Nephron progenitor cell (in vitro differentiated cells): ENCODE results near the gene NECAB2.

Source experiments
- DNase-seq: peaks from one replicate; pipeline ENCODE4 v3.0.0; 2021
- H3K27ac Mint-ChIP-seq: 2 replicates; pipeline ENCODE4 v1.8.0; 2021; ENCODE audit warnings: mild to moderate bottlenecking, moderate library complexity, mixed read lengths
- H3K27me3 Mint-ChIP-seq: 2 replicates; pipeline ENCODE4 v1.8.0; 2021; ENCODE audit warnings: mild to moderate bottlenecking, low read depth, mixed read lengths; ENCODE audit not compliant: poor library complexity
- H3K36me3 Mint-ChIP-seq: 2 replicates; pipeline ENCODE4 v1.8.0; 2021; ENCODE audit warnings: low read depth, mixed read lengths
- H3K4me1 Mint-ChIP-seq: 2 replicates; pipeline ENCODE4 v1.8.0; 2021; ENCODE audit warnings: mixed read lengths
- H3K4me3 Mint-ChIP-seq: 2 replicates; pipeline ENCODE4 v1.8.0; 2021; ENCODE audit warnings: mild to moderate bottlenecking, moderate library complexity, mixed read lengths
- H3K9me3 Mint-ChIP-seq: 2 replicates; pipeline ENCODE4 v1.8.0; 2021; ENCODE audit warnings: mild to moderate bottlenecking, moderate library complexity, mixed read lengths
- CTCF ChIP-seq: fragments of 200-600 bp; sonication (generic); IDR thresholded peaks from 2 replicates; pipeline ENCODE4 v1.5.0; 2021; ENCODE audit warnings: antibody characterized with exemption

The NECAB2 gene

GRCh38 chr16:83925957-83926725, 41.9 kb upstream of the NECAB2 start:
- no peaks in the 10 kb centered on the region for H3K36me3 Mint-ChIP-seq
- H3K27me3 Mint-ChIP-seq: peaks cover 17% of the 10 kb centered on the region
- H3K27ac Mint-ChIP-seq: no peak overlapping the region

GRCh38 chr16:83926726-83927397, 41.2 kb upstream of the NECAB2 start:
- DNase-seq: peak; percentile 93
- peaks cover 20% of the 10 kb centered on the region for H3K27me3 Mint-ChIP-seq
- H3K4me3 Mint-ChIP-seq: peak overlapping the region; percentile 65
- no peak overlapping the region for H3K27ac Mint-ChIP-seq
- TF ChIP-seq CTCF: peak; percentile 99
- H3K4me1 Mint-ChIP-seq: peaks cover 61% of the 10 kb centered on the region
- no peaks in the 10 kb centered on the region for H3K9me3 Mint-ChIP-seq
- H3K36me3 Mint-ChIP-seq: no peaks in the 10 kb centered on the region

More at GRCh38 chr16:83925957-83926725, 41.9 kb upstream of the NECAB2 start:
- peaks cover 61% of the 10 kb centered on the region for H3K4me1 Mint-ChIP-seq
- TF ChIP-seq CTCF: no peak
- peak overlapping the region; percentile 65 for H3K4me3 Mint-ChIP-seq
- no peak for DNase-seq
- H3K9me3 Mint-ChIP-seq: no peaks in the 10 kb centered on the region

GRCh38 chr16:83928341-83929055, 39.5 kb upstream of the NECAB2 start:
- Mint-ChIP-seq H3K9me3 (no peaks in the 10 kb centered on the region), H3K4me1 (peaks cover 57% of the 10 kb centered on the region), H3K36me3 (no peaks in the 10 kb centered on the region), H3K27ac (no peak overlapping the region), H3K27me3 (peaks cover 20% of the 10 kb centered on the region), H3K4me3 (no peak overlapping the region)
- no peak for DNase-seq
- TF ChIP-seq CTCF: no peak

GRCh38 chr16:83929811-83930555, 38.1 kb upstream of the NECAB2 start:
- Mint-ChIP-seq H3K9me3 (no peaks in the 10 kb centered on the region), H3K27me3 (peaks cover 20% of the 10 kb centered on the region), H3K36me3 (no peaks in the 10 kb centered on the region), H3K4me1 (peaks cover 57% of the 10 kb centered on the region), H3K4me3 (no peak overlapping the region), H3K27ac (no peak overlapping the region)
- TF ChIP-seq CTCF: no peak
- DNase-seq: no peak

- Mint-ChIP-seq H3K4me1 (peaks cover 53% of the 10 kb centered on the region), H3K4me3 (no peak overlapping the region), H3K27ac (no peak overlapping the region)
Observed at GRCh38 chr16:83930730-83931500, 37.1 kb upstream of the NECAB2 start.

More at GRCh38 chr16:83930730-83931500, 37.1 kb upstream of the NECAB2 start:
- TF ChIP-seq CTCF: no peak
- H3K9me3 Mint-ChIP-seq: no peaks in the 10 kb centered on the region
- H3K27me3 Mint-ChIP-seq: peaks cover 20% of the 10 kb centered on the region
- H3K36me3 Mint-ChIP-seq: no peaks in the 10 kb centered on the region
- DNase-seq: no peak
